GM18873 (cell line): Measurements from ENCODE around the gene MAPKAPK5.
"Not testable (repeated sequence)": the region's sequence is repeated elsewhere in the genome, so short reads cannot be mapped to it uniquely, and the experiment has no call there.

ENCODE experiments used
- ATAC-seq: cut with Tn5 transposase; IDR thresholded peaks from one replicate; pipeline ENCODE4 v1.9.1; 2021; ENCODE audit warnings: mild to moderate bottlenecking, moderate library complexity, moderate number of reproducible peaks; ENCODE audit not compliant: unreplicated experiment, low FRiP score

MAPKAPK5 gene

DNA sequence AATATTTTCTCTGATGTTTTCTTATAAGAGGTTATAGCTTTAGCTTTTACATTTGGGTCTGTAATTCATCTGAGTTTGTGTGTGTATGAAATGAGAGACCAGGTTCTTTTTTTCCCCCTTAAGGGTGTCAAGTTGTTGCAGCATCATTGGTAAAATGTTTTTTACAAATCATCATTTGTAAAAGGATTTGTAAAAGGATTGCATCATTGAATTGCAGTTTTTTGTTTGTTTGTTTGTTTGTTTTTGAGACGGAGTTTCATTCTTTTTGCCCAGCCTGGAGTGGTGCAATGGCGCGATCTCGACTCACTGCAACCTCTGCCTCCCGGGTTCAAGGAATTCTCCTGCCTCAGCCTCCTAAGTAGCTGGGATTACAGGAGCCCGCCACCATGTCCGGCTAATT lies 31.1 kb downstream of the MAPKAPK5 start:
- no peak for ATAC-seq

DNA sequence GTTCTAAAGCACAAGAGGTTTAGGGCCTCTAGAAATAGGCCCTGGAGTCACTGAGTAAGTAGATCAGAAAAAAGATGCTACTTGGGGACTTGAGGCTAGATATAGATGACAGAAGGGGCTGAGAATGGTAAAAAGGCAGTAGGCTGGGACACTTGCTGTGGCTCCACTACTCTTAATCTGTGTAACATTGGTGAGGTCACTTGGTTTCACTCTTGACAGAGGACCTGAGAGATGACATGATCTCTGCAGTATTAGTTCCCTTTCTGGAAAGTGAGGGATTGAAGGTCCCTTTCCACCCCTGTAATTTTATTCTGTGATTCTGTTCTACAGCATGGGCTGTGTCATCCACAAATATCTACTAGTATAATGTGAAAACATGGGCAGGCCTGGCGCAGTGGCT lies 39.7 kb downstream of the MAPKAPK5 start:
- ATAC-seq, result no peak

DNA sequence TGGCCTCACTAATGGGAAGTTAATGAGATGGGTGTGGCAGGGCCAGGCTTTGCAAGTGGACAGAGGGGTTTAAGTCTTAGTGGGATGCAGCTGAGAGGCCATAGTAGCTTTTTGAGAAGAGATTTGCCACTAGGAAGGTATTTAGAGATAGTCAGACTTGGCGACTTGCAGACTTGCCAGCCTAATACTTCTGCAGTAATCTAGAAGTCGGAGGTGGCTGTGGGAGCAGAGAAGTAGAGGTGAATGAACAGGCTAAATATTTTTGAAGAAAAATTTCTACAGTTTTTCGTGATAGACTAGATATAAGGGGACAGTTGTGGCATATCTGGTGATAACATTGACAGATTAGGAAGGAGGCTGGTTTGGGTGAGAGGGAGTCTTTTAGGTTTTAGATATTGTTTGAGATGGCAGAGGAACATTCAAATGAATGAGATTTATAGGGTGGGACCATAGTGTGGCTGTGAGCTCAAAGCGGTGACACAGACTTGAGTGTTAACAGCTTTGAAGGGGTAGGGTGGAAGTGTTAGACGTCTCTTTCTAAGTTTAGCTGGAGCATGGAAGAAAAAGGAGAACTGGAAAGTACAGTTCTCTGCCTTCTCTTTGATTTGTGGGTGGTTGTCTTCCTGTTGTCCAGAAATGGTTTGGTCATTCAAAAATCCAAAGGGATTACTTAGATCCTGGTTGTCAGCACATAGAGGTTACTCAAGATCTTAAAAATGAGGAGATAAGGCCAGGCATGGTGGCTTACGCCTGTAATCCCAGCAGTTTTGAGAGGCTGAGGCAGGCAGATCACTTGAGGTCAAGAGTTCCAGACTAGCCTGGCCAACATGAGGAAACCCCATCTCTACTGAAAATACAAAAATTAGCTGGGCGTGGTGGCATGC lies 44.9 kb downstream of the MAPKAPK5 start:
- no peak for ATAC-seq

DNA sequence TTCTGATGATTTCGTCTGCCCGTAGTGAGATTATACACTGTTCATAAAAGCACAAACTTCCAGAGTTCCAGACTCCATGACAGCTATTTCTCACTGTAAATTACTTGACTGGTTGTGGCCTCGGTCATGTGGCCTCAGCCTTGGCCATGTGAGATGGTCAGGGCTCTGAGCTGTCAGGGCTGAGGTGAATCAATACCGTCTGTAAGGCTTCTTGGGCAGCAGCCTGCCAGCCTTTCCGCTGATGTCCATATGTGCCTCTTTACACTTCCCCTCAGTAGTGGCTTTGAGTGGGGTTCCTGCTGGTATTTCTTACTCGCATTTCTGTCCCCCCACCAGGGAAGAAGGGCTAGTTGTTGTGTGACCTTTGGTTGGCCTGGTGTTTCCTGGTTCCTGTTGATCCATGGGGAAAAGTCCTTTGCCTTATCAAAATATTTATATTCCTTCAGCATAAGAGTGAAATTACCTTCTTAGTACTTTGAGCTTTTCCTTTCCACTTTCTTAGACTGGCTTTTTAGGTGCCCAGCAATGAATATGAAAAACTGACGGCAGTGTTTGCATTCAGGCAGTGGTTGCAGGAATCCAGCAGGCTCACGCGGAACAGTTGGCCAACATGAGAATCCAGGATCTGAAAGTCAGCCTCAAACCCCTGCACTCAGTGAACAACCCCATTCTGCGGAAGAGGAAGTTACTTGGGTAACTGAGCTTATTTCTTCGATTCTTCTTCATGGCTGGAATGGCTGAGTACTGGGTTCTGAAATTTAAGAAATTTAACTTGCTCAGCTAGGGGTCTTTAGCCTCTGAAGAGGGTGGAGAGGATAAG lies 46.1 kb downstream of the MAPKAPK5 start:
- no peak for ATAC-seq

DNA sequence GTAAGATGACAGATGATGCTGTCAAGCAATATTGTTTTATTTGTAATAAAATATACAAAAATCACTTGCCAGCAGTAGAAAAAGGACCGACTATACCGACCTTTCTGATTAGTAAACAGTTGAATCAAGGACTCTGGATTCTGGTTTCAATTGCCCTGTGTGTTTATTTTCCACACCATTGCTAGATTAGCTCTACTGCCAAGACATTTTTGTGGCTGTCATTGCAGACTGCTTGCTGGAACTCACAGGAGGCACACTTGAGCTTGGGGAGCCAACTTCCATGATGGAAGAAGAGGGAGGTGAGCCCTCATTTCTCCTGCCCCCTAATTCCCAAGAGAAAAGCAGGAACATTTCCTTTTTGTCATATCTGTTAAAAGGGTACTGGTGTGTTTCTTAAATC lies 51.3 kb downstream of the MAPKAPK5 start:
- ATAC-seq, result no peak

DNA sequence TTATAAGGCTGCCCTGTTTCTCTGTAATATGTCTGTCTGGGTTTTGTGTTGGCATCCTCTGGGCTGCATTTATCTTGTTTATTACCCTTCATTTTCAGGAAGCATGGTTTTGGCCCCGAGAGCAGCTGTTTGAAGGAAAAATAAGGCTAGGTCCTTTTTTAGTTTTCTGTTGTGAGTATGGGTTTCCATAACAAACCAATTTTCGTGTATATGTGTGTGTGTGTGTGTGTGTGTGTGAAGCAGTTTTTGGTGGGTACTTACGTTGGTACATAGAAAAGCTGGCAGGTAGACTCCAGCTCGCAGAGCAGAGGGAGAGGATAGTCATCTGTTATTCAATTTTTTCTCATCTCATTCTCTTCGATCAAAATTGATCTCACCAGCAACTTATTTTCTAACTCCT lies 52.5 kb downstream of the MAPKAPK5 start:
- no peak for ATAC-seq

DNA sequence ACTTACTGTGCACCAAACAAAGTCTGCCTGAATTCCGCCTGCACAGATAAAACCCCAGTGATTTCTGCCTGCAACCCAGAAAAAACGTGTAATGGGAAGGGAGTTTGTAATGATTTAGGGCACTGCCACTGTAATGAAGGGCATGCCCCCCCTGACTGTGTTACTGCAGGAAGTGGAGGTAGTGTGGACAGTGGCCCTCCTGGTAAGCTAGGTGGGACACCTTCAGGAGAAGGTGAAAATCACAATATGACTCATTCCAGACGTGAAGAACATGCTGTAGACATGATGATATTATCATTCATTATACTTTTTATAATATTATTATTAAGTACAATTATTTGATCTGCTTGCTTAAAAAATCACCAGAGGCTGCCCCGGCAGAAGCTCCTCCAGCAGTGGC lies 59.2 kb downstream of the MAPKAPK5 start:
- no peak for ATAC-seq

DNA sequence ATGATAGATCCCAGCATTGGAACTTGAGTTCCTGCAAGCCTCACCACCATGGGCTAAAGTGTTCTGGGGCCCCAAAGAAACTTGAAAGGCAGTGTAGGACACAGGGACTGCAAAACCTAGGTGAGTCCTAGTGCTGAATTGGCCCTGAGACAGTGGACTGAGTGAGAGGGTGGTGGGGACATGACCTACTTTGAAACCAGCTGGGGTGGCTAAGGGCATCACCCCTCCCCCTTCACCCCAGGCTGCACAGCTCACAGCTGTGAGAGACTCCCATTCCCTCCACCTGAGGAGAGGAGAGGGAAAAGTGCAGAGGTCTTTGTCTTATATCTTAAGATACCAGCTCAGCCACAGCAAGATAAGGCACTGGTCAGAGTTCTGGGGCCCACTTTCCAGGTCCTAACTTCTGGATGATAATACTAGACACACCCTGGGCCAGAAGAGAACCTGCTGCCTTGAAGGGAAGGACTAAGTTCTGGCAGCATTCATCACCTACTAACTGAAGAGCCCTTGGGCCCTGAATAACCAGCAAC lies 62.5 kb downstream of the MAPKAPK5 start:
- ATAC-seq, result no peak

DNA sequence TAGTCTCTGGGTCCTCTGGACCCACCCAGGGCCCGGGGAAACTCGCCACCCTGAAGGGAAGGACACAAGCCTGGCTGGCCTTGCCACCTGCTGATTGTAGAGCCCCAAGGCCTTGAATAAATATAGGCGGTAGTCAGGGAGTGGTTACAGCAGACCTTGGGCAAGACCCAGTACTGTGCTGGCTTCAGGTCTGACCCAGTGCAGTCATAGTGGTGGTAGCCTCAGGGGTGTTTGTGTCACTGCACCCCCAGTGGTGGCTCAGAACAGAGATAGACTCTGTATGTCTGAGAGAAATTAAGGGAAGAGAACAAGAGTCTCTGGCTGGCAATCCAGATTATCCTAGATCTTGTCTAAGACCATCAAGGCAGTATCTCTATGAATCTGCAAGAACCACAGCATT lies 63.5 kb downstream of the MAPKAPK5 start:
- ATAC-seq, result no peak

DNA sequence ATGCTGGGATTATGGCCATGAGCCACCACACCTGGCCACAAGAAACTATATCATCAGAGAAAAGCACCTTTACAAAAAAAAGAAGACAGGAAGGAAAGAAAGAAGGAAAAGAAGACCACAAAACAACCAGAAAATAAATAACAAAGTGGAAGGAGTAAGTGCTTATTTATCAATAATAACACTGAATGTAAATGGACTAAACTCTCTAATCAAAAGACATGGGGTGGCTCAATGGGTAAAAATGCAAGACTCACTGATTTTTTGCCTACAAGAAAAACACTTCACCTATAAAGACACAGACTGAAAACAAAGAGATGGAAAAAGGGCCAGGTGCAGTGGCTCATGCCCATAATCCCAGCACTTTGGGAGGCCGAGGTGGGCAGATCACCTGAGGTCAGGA lies 65.7 kb downstream of the MAPKAPK5 start:
- no peak for ATAC-seq

DNA sequence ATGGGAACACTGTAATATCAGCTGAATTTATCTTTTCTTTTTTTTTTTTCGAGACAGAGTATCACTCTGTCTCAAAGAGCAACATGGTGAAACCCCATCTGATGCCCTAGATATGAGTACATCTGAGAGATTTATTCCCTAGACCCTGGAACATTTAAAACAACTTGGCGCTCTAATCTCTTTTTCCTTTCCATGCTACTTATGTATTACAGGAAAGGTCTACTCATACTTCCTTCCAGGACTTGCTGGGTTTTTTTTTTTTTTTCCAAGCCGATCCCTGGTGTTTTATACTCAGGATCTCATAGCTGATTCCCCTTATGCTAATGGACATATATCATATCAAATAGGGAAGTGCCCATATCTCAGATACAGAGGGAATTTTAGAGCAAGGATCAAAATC lies 83.1 kb downstream of the MAPKAPK5 start:
- ATAC-seq, result no peak

DNA sequence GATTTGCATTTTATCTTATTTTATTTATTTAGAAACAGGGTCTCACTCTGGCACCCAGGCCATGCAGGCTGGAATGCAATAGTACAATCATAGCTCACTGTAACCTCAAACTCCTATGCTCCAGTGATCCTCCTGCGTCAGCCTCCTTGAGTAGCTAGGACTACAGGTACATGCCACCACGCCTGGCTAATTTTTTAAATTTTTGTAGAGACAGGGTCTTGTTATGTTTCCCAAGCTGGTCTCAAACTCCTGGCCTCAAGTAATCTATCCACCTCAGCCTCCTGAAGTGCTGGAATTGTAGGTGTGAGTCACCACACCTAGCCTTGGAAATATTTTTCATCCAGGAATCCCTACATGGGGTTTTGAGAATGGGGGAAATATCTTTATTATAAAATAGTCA lies 84.6 kb downstream of the MAPKAPK5 start:
- no peak for ATAC-seq

DNA sequence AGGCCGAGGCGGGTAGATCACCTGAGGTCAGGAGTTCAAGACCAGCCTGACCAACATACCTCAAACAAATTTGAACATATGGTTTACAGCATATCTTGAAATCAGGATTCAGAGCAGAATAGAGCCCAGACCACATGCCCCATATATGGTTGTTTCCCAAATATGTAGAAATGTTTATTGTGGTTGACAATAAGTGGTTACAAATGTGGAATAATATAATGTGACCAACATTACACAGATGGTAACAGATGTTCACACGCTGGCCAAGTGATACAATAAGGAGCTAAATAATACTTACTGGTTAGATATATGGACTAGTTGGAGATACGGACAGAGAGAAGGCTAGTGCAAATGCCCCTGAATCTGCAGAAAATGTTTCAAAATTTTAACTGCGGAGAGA lies 85.3 kb downstream of the MAPKAPK5 start:
- ATAC-seq, result no peak

DNA sequence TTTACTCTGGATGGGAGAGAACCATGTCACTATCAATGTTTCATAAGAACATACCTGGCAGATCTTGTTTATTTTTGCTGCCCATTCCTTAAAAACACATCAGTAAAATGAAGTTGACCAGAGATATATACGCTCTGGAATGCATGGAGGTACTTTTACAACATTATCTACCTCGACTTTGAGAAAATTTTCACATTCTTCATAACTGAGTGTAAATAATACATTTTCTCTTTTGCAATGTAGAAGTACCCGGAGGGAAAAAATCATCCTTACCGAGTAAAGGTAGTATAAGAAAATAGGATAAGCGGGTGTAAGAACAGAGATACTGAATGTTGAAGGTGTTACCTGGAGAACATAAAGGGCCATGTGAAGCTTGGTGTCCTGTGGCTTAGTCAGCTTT lies 90.2 kb downstream of the MAPKAPK5 start:
- ATAC-seq, result no peak

DNA sequence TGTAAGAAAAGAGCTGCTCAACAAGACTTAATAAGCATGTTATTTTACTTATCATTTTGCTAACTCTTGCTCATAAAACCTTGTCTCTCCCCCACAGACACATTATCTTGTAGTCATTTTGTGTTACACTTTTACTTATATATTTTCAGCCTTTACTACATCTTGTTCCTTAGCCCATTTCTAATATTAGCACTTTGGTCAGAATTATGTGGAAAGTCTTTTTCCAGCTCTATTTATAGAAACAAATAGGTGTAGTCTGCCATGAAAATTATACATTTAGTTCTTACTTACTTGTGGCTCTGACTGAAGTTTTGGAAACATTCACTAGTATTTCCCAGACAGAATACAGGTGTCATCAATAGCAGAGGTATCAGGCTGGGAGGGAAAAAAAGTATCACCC lies 94.8 kb downstream of the MAPKAPK5 start:
- no peak for ATAC-seq

DNA sequence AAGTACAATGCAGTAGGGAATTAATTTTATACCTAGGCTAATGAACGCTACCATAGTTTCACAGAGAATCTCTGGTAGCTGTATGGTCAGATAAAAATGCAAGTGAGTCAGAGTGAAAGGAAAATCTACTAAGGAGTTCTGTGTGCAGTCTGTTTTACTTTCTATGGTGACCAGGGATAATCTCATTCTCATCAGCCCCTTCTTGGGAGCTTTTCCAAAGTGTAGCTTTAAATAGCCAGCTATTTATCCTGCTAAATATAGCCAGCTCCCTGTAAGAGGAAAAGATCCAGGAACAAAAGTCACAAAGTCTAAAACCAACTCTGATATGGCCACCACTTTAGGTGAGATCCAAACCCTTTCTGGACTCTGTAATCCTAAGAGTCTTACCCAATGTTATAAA lies 95.4 kb downstream of the MAPKAPK5 start:
- no peak for ATAC-seq

DNA sequence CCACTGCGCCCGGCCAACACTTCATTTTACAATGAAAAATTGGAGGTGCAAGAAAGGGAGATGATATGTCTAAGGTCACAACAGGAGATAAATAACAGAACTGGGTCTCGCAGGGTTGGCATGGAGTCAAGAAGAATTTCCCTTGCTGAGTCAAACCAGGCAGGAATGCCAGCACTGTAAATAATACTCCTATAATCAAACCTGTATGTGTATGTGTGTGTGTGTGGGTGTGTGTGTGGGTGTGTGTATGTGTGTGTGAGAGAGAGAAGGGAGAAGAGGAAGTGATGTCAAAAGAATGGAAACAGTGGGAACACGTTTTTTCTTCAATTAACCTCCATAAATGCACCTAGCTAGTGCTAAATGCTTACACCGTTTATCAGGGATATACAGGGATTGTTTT lies 100.5 kb downstream of the MAPKAPK5 start:
- no peak for ATAC-seq

DNA sequence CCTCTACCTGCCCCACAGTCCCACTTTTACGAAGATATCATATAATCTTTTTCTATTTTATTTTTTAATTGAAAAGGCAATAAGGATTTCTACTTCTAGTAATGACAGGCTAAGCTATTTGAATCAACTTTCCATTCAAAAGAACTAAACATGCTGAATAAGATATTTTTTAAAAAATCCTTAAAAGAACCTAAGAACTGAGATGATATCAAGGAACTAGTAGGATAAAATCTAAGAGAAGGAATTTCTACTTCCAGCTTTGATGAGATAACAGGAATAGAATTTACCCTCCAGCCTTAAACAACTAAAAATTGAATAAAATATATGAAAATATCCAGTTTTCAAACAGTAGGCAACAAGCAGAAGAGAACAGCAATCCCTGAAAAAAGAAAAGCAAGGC lies 101.9 kb downstream of the MAPKAPK5 start:
- no peak for ATAC-seq

DNA sequence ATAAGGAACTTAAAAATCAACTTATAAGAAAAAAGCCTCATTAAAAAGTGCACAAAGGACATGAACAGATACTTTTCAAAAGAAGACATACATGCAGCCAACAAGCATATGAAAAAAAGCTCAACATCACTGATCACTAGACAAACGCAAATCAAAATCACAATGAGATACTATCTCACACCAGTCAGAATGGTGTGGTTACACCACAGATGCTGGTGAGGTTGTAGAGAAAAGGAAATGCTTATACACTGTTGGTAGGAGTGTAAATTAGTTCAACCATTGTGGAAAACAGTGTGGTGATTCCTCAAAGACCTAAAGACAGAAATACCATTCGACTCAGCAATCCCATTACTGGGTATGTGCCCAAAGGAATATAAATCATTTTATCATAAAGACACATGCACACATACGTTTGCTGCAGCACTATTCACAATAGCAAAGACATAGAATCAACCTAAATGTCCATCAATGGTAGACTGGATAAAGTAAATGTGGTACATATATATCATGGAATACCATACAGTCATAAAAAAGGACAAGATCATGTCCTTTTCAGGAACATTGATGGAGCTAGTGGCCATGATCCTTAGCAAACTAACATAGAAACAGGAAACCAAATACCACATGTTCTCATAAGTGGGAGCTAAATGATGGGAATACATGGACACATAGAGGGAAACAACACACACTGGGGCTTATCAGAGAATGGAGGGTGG lies 109.1 kb downstream of the MAPKAPK5 start:
- ATAC-seq, result not testable (repeated sequence)
